GM12878 (cell line): ENCODE measurements around the gene BNC2. TPM values are rescaled to one million over a fixed set of nuclear protein-coding genes. Genes with fewer than 3 reads are reported as not detected.

ENCODE experiments used
- ATAC-seq: fragments of 200-7000 bp; cut with Tn5 transposase; 3 replicates; pipeline ENCODE4 v1.9.1; 2020; ENCODE audit warnings: mild to moderate bottlenecking, moderate library complexity
- BruUV-seq: library from RNA; stranded (reverse); fragments of 400-500 nt; replicated peaks from 2 replicates; lab custom pipeline; 2021; lab: Mats Ljungman, UMichigan
- CTCF ChIA-PET: fragments of 300-600 bp; sonication (Branson Sonifier 250); formaldehyde crosslinking; extraction: SDS; loops from one replicate; lab custom pipeline; 2021; ENCODE audit warnings: inconsistent platforms; lab: Yijun Ruan, JAX
- POLR2A ChIA-PET: fragments of 350-600 bp; formaldehyde crosslinking; extraction: SDS; loops from one replicate; lab custom pipeline; 2021; ENCODE audit warnings: inconsistent platforms; lab: Charles Lee
- RAD21 ChIA-PET: fragments of 300-600 bp; sonication (Branson Sonifier 250); formaldehyde crosslinking; loops from one replicate; lab custom pipeline; 2023; ENCODE audit warnings: antibody characterized with exemption; ENCODE audit not compliant: unreplicated experiment; lab: Charles Lee
- SMC1A ChIA-PET: fragments of 300-600 bp; sonication (Branson Sonifier 250); formaldehyde crosslinking; loops from one replicate; lab custom pipeline; 2023; ENCODE audit not compliant: unreplicated experiment, uncharacterized antibody; lab: Charles Lee
- DNase-seq: peaks from one replicate; pipeline ENCODE4 v3.0.0-alpha.2; 2011; ENCODE audit warnings: low read depth, low spot score
- FAIRE-seq: peaks from 3 replicates; lab custom pipeline; 2011; peaks lifted over from hg19 to GRCh38; lab: Jason Lieb, UNC
- H2AFZ ChIP-seq: 2 replicates; pipeline ENCODE4 v1.6.0; 2011; ENCODE audit warnings: low read depth, low read length, control low read depth; ENCODE audit not compliant: control insufficient read depth
- H3K27ac ChIP-seq: 2 replicates; pipeline ENCODE4 v1.5.1; 2011; ENCODE audit warnings: control low read depth; ENCODE audit not compliant: control insufficient read depth, insufficient read depth
- H3K27me3 ChIP-seq, 2 experiments: replicated peaks in 1 of 2; 2 replicates each; pipeline versions ENCODE4 v1.6.0 to v1.6.1; 2011; ENCODE audit warnings: low read length in 1 of 2; ENCODE audit not compliant: control insufficient read depth in 2 of 2, insufficient read depth in 2 of 2
- H3K36me3 ChIP-seq, 2 experiments: 2 replicates each; pipeline ENCODE4 v1.5.1; 2011; ENCODE audit warnings: low read length in 1 of 2; ENCODE audit not compliant: control insufficient read depth in 2 of 2, insufficient read depth in 2 of 2
- H3K4me1 ChIP-seq: 2 replicates; pipeline ENCODE4 v1.6.1; 2011; ENCODE audit warnings: mild to moderate bottlenecking, low read length, moderate library complexity, mixed read lengths; ENCODE audit not compliant: control insufficient read depth, insufficient read depth
- H3K4me2 ChIP-seq: 2 replicates; pipeline ENCODE4 v1.6.0; 2011; ENCODE audit warnings: control low read depth; ENCODE audit not compliant: control insufficient read depth, insufficient read depth
- H3K4me3 ChIP-seq: fragments of 200-600 bp; sonication (generic); 2 replicates; pipeline ENCODE4 v1.5.1; 2016
- H3K79me2 ChIP-seq: 2 replicates; pipeline ENCODE4 v1.6.0; 2011; ENCODE audit warnings: low read length; ENCODE audit not compliant: control insufficient read depth, insufficient read depth
- H3K9ac ChIP-seq: 2 replicates; pipeline ENCODE4 v1.8.0; 2011; ENCODE audit warnings: low read length, control low read depth, mixed read lengths; ENCODE audit not compliant: control insufficient read depth, insufficient read depth
- H3K9me3 ChIP-seq: replicated peaks from 3 replicates; pipeline ENCODE4 v1.5.1; 2011; ENCODE audit warnings: mild to moderate bottlenecking, low read length; ENCODE audit not compliant: control insufficient read depth, insufficient read depth
- H4K20me1 ChIP-seq: 2 replicates; pipeline ENCODE4 v1.6.0; 2011; ENCODE audit not compliant: control insufficient read depth, insufficient read depth
- CHD1 ChIP-seq: IDR thresholded peaks from 2 replicates; pipeline ENCODE4 v1.6.1; 2012; ENCODE audit warnings: low read depth, low read length, improper control_type of control experiment
- CUX1 ChIP-seq: IDR thresholded peaks from 2 replicates; pipeline ENCODE4 v1.6.1; 2012; ENCODE audit warnings: improper control_type of control experiment, low read depth, low read length; ENCODE audit not compliant: insufficient replicate concordance
- EED ChIP-seq: sonication (generic); IDR thresholded peaks from 2 replicates; pipeline ENCODE4 v1.6.1; 2016; ENCODE audit warnings: antibody characterized with exemption, low read depth
- GABPA ChIP-seq: IDR thresholded peaks from 2 replicates; pipeline ENCODE4 v1.6.1; 2014; ENCODE audit warnings: antibody characterized with exemption, low read depth, mild to moderate bottlenecking, inconsistent platforms
- NR2C1 ChIP-seq: fragments of 450-650 bp; IDR thresholded peaks from 2 replicates; pipeline ENCODE4 v1.6.1; 2017; ENCODE audit warnings: antibody characterized with exemption, mild to moderate bottlenecking, moderate library complexity
- PKNOX1 ChIP-seq: fragments of 450-650 bp; IDR thresholded peaks from 2 replicates; pipeline ENCODE4 v1.6.1; 2016; ENCODE audit warnings: mild to moderate bottlenecking
- RAD21 ChIP-seq: IDR thresholded peaks from 2 replicates; pipeline ENCODE4 v1.6.1; 2011; ENCODE audit warnings: mild to moderate bottlenecking, low read depth, low read length, moderate library complexity; ENCODE audit not compliant: insufficient read depth
- SKIL ChIP-seq: fragments of 450-650 bp; IDR thresholded peaks from 2 replicates; pipeline ENCODE4 v1.6.1; 2017; ENCODE audit warnings: mild to moderate bottlenecking, low read depth, inconsistent platforms; ENCODE audit not compliant: poor library complexity, severe bottlenecking
- SMAD1 ChIP-seq: fragments of 450-650 bp; IDR thresholded peaks from 2 replicates; pipeline ENCODE4 v1.6.1; 2018; ENCODE audit warnings: mild to moderate bottlenecking, low read depth; ENCODE audit not compliant: partially characterized antibody
- SUPT20H ChIP-seq: IDR thresholded peaks from 2 replicates; pipeline ENCODE4 v1.6.1; 2011; ENCODE audit warnings: low read depth, mild to moderate bottlenecking, low read length, moderate library complexity, borderline replicate concordance; ENCODE audit not compliant: control insufficient read depth
- WRNIP1 ChIP-seq: IDR thresholded peaks from 2 replicates; pipeline ENCODE4 v1.6.1; 2011; ENCODE audit warnings: low read depth, low read length, improper control_type of control experiment, borderline replicate concordance
- ZNF622 ChIP-seq: fragments of 450-650 bp; IDR thresholded peaks from 2 replicates; pipeline ENCODE4 v1.6.1; 2017; ENCODE audit warnings: mild to moderate bottlenecking, inconsistent platforms
- ZZZ3 ChIP-seq: IDR thresholded peaks from 2 replicates; pipeline ENCODE4 v1.6.1; 2011; ENCODE audit warnings: low read depth; ENCODE audit not compliant: control insufficient read depth, insufficient read length
- WGBS: methylation state at CpG from one replicate; pipeline ENCODE4 v1.1.6; 2016; ENCODE audit warnings: low lambda C conversion rate; ENCODE audit not compliant: insufficient replicate concordance, insufficient coverage; ENCODE audit errors: missing lambda C conversion rate; 5-methylcytosine and 5-hydroxymethylcytosine counted together
- in situ Hi-C: fragments of 300-500 bp; cut with MboI; formaldehyde crosslinking; loops from 9 replicates; pipeline ENCODE4 v1.14.3; 2018; ENCODE audit warnings: mixed read lengths
- intact Hi-C: fragments of 100-400 bp; cut with micrococcal nuclease; formaldehyde crosslinking; loops from one replicate; pipeline ENCODE4 v1.14.2; 2022; ENCODE audit not compliant: unreplicated experiment
- polyA plus RNA-seq, 11 experiments: library from polyadenylated mRNA; depleted of rRNA in 4 of 11; unstranded in 6 of 11; stranded (reverse) in 5 of 11; fragments of >200 nt; fragmentation: Nextera tagmentation in 4 of 11; fragmentation: Illumina TruSeq in 1 of 11; extraction: Ambion mirVana in 4 of 11; extraction: Trizol in 1 of 11; gene quantifications; 1 replicate in 1 of 11; 2 replicates in 10 of 11; pipeline versions ENCODE4 v1.2.1 to v1.2.3, GENCODE V29; 2011 to 2016; ENCODE audit warnings: inconsistent platforms in 2 of 11, missing spikeins in 2 of 11, low read depth in 1 of 11
- total RNA-seq, 4 experiments: library from RNA; depleted of rRNA in 3 of 4; stranded (reverse); fragments of >200 nt in 3 of 4; fragmentation: Illumina TruSeq in 1 of 4; extraction: Trizol in 1 of 4; gene quantifications; 2 replicates each; pipeline versions ENCODE4 v1.2.1 to v1.2.3, GENCODE V29; 2013 to 2021
- TF ChIP-seq, protein P1 (sequence below): IDR thresholded peaks from 2 replicates; pipeline ENCODE4 v1.6.1; 2012; ENCODE audit warnings: low read depth, low read length, improper control_type of control experiment

Gene BNC2
- total and polyA plus RNA-seq, 10 of the 15 experiments (the other 5 are each of a cell fraction or from before 2014, with no cell fraction given) = 0.05 to 14.5 (median 0.26) TPM

DNA sequence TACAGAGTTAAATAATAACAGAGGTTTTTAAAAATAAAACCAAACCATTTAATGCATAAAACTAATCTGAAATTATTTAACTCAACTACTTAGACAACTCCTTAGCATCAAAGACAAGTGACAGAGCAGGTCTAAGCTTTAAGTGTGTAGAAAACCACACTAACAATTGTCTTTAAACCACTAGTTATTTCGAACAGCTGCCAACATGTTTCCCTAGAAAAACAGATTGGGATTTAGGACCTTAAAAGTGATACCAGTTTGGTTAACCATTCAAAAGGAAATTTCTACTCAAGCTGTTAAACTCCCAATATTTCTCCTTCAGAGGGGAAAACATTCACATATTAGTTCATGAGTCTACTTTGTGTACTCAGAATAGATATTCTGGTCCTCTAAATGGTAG is 208.7 kb downstream of the BNC2 start (continued):
- TF ChIP-seq, protein P1, sequence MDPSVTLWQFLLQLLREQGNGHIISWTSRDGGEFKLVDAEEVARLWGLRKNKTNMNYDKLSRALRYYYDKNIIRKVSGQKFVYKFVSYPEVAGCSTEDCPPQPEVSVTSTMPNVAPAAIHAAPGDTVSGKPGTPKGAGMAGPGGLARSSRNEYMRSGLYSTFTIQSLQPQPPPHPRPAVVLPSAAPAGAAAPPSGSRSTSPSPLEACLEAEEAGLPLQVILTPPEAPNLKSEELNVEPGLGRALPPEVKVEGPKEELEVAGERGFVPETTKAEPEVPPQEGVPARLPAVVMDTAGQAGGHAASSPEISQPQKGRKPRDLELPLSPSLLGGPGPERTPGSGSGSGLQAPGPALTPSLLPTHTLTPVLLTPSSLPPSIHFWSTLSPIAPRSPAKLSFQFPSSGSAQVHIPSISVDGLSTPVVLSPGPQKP = no peak
- no peak for TF ChIP-seq EED

DNA sequence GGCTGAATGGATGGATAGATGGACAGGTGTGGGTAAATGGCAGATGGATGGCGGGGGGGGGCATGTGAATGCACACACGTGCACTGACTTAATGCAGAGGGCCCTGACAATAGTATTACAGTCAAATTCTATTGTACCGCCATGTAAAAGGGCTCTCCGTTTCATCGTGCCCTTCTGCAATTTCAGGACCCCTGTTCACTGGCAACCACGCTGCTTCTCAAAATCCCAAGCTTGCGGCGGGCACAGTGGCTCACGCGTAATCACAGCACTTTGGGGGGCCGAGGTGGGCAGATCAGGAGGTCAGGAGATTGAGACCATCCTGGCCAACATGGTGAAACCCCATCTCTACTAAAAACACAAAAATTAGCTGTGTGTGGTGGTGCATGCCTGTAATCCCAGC is 211.4 kb downstream of the BNC2 start:
- intact Hi-C loops = no loop called here
- Histone ChIP-seq H3K27me3 (no peaks in the 10 kb centered on the region), H3K36me3 (no peaks in the 10 kb centered on the region), H2AFZ (no peak overlapping the region), H3K27ac (no peak overlapping the region), H3K9me3 (no peaks in the 10 kb centered on the region), H4K20me1 (no peaks in the 10 kb centered on the region), H3K4me1 (no peaks in the 10 kb centered on the region), H3K4me3 (no peak overlapping the region), H3K4me2 (no peak overlapping the region), H3K79me2 (no peaks in the 10 kb centered on the region), H3K9ac (no peak overlapping the region)
- ChIA-PET POLR2A (no interaction called here), RAD21 (no interaction called here), SMC1A (interaction anchor here (0.7 kb wide), 1 partner anchor 135 kb away, joined by 3 read pairs; no protein-coding TSS in a partner anchor), CTCF (no interaction called here)
- in situ Hi-C loops = no loop called here
- FAIRE-seq (no peak), DNase-seq (no peak), ATAC-seq (no peak)
- BruUV-seq = no TSS peak
- 36% methylated on average over 10 of the region's 11 CpGs for WGBS
- TF ChIP-seq NR2C1 (no peak), CUX1 (no peak), WRNIP1 (no peak), PKNOX1 (no peak), RAD21 (no peak), CHD1 (no peak), SUPT20H (no peak), SMAD1 (no peak), GABPA (no peak), SKIL (no peak), ZZZ3 (no peak), ZNF622 (no peak)
